KOPT-K1 (cell line): ENCODE data around the gene CDH13.

Source experiments
- H3K27ac ChIP-seq: fragments of 200-600 bp; sonication (generic); 2 replicates; pipeline ENCODE4 v1.5.1; 2016; ENCODE audit warnings: antibody characterized with exemption, mild to moderate bottlenecking, low read depth, low read length; ENCODE audit not compliant: poor library complexity, severe bottlenecking
- H3K36me3 ChIP-seq: fragments of 200-600 bp; sonication (generic); 2 replicates; pipeline ENCODE4 v1.5.1; 2017; ENCODE audit warnings: antibody characterized with exemption, mild to moderate bottlenecking, low read length, moderate library complexity; ENCODE audit not compliant: insufficient read depth
- H3K9me3 ChIP-seq: fragments of 200-600 bp; sonication (generic); 2 replicates; pipeline ENCODE4 v1.5.1; 2017; ENCODE audit warnings: antibody characterized with exemption, low read length, mild to moderate bottlenecking; ENCODE audit not compliant: insufficient read depth, poor library complexity, severe bottlenecking

CDH13 gene

GRCh38 chr16:83248735-83249463 is 622.1 kb downstream of the CDH13 start:
- H3K36me3 ChIP-seq = no peaks in the 10 kb centered on the region
- no peak overlapping the region for H3K27ac ChIP-seq
- no peaks in the 10 kb centered on the region for H3K9me3 ChIP-seq

DNA sequence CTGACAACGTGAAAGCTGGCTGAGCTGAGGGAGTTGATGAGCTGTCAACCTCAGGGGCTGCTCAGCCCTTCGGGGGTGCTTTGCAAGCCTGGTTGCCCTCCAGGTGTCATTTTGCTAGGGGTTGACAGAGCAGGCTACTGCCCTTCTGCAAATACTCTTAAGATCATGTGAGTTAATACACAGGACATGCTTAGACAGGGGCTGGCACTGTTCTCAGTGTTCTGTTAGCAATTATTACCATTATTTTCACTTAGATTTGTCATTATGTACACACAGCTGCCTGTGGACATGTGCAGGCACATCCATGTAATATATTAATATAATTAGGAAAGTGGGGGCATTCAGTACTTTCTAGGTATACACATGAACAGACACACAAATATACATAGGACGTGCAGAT is 626.8 kb downstream of the CDH13 start:
- Histone ChIP-seq H3K9me3 (no peaks in the 10 kb centered on the region), H3K36me3 (no peaks in the 10 kb centered on the region), H3K27ac (no peak overlapping the region)

DNA sequence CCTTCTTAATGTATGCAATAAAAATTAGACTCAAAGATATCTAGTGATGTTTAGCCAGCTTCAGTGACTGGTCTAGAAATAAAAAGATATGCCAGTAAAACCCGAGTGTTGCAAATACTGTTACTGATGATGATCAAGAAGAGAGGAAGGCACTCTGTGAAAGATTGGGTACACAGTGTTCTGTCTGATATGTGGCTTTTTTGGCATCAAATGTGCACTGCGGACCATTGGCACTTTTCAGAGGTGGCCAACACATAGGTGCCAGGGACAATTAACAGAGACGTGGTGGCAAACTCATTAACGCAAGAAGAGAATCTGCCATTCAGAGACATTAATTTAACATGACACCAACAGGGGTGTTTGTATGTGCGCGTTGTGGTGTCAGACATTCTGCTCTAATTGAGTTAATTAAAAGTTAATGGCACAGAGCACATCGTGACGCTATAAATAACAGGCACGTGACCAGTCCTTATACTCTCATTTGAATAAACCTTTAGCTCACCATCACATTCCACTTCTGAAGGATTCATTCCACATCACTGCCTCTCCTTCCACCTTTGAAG is 631.7 kb downstream of the CDH13 start:
- Histone ChIP-seq H3K36me3 (no peaks in the 10 kb centered on the region), H3K9me3 (no peaks in the 10 kb centered on the region)

GRCh38 chr16:83266848-83267553 is 640.2 kb downstream of the CDH13 start:
- Histone ChIP-seq H3K9me3 (no peaks in the 10 kb centered on the region), H3K27ac (no peak overlapping the region), H3K36me3 (no peaks in the 10 kb centered on the region)

More for the DNA sequence above, 631.7 kb downstream of the CDH13 start:
- no peak overlapping the region for H3K27ac ChIP-seq

- no peaks in the 10 kb centered on the region for H3K9me3 ChIP-seq
- no peaks in the 10 kb centered on the region for H3K36me3 ChIP-seq
- H3K27ac ChIP-seq = no peak overlapping the region
These were observed 641.4 kb downstream of the CDH13 start for GRCh38 chr16:83268169-83268568.

- Histone ChIP-seq H3K9me3 (no peaks in the 10 kb centered on the region), H3K27ac (no peak overlapping the region), H3K36me3 (no peaks in the 10 kb centered on the region)
These were observed 642.3 kb downstream of the CDH13 start for GRCh38 chr16:83269048-83269447.

- H3K27ac ChIP-seq = no peak overlapping the region
- no peaks in the 10 kb centered on the region for H3K36me3 ChIP-seq
- no peaks in the 10 kb centered on the region for H3K9me3 ChIP-seq
These were observed 642.8 kb downstream of the CDH13 start for GRCh38 chr16:83269541-83269940.

DNA sequence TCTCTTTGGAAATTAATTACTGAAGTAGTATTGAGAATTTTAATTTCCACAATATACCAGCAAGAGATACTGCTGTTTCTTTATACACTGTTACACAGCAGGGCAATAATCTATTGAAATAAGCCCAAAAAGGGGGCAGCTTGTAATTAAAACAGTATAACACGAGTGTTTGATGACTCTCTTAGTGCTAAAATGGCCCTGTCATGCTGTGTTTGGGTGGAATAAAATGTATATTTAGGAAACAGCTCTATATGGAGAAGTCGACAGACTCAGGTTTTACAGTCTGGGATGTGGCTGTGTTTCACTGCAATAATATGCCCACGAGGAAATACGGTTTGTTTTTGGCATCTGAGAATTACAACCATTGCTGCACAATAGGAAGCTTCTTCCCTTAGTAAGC is 643.3 kb downstream of the CDH13 start:
- no peaks in the 10 kb centered on the region for H3K9me3 ChIP-seq
- H3K27ac ChIP-seq = no peak overlapping the region
- no peaks in the 10 kb centered on the region for H3K36me3 ChIP-seq

GRCh38 chr16:83270640-83271039 is 643.9 kb downstream of the CDH13 start:
- Histone ChIP-seq H3K9me3 (no peaks in the 10 kb centered on the region), H3K36me3 (no peaks in the 10 kb centered on the region), H3K27ac (no peak overlapping the region)

- no peak overlapping the region for H3K27ac ChIP-seq
- no peaks in the 10 kb centered on the region for H3K9me3 ChIP-seq
- H3K36me3 ChIP-seq = no peaks in the 10 kb centered on the region
These were observed 644.4 kb downstream of the CDH13 start for GRCh38 chr16:83271123-83271522.

- Histone ChIP-seq H3K9me3 (no peaks in the 10 kb centered on the region), H3K27ac (no peak overlapping the region), H3K36me3 (no peaks in the 10 kb centered on the region)
These were observed 645.3 kb downstream of the CDH13 start for GRCh38 chr16:83271970-83272575.

DNA sequence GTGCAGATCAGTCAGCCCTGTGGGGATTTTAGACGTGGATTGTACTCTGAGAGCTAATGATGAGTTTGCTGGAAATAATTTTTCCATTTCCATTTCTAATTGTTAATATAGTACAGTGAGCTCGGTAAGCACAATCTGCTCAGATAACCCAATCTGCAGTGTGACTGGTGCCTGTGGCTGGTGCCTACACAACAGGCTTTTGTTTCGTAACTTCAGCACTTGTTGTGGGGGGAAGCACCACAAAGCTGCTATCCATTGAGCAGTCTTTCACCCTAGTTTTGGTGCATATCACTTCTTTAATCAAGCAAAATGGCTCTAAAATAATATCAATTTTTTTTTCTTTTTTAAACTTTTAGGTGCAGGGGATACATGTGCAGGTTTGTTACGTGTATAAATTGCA is 646.1 kb downstream of the CDH13 start:
- H3K36me3 ChIP-seq = no peaks in the 10 kb centered on the region
- no peaks in the 10 kb centered on the region for H3K9me3 ChIP-seq
- no peak overlapping the region for H3K27ac ChIP-seq

GRCh38 chr16:83273504-83274173 is 646.9 kb downstream of the CDH13 start:
- no peak overlapping the region for H3K27ac ChIP-seq
- no peaks in the 10 kb centered on the region for H3K36me3 ChIP-seq
- H3K9me3 ChIP-seq = no peaks in the 10 kb centered on the region

GRCh38 chr16:83279251-83279650 is 652.5 kb downstream of the CDH13 start:
- H3K36me3 ChIP-seq = no peaks in the 10 kb centered on the region
- no peak overlapping the region for H3K27ac ChIP-seq
- no peaks in the 10 kb centered on the region for H3K9me3 ChIP-seq

GRCh38 chr16:83285921-83286320 is 659.2 kb downstream of the CDH13 start:
- Histone ChIP-seq H3K36me3 (no peaks in the 10 kb centered on the region), H3K27ac (no peak overlapping the region), H3K9me3 (no peaks in the 10 kb centered on the region)
